WERI-Rb-1 (cell line): ENCODE results near the gene WDR93.
A peak's percentile ranks its signal among the peaks of the same experiment; 100 is the strongest.

Experiments used
- DNase-seq: peaks from one replicate; pipeline ENCODE4 v3.0.0-alpha.2; 2020
- H3K27ac ChIP-seq: fragments of 250-450 bp; sonication (Bioruptor Pico); 2 replicates; pipeline ENCODE4 v1.5.1; 2020; ENCODE audit warnings: mild to moderate bottlenecking, moderate library complexity
- H3K27me3 ChIP-seq: fragments of 250-450 bp; sonication (Bioruptor Pico); 2 replicates; pipeline ENCODE4 v1.5.1; 2021; ENCODE audit warnings: mild to moderate bottlenecking, low read depth, moderate library complexity; ENCODE audit not compliant: insufficient read depth, severe bottlenecking
- H3K36me3 ChIP-seq: fragments of 250-450 bp; sonication (Bioruptor Pico); 2 replicates; pipeline ENCODE4 v1.5.1; 2020; ENCODE audit warnings: mild to moderate bottlenecking, moderate library complexity
- H3K4me3 ChIP-seq: 2 replicates; pipeline ENCODE4 v1.5.1; 2011; ENCODE audit warnings: low read depth, mild to moderate bottlenecking, control low read depth, low read length
- H3K9me3 ChIP-seq: fragments of 250-450 bp; sonication (Bioruptor Pico); 2 replicates; pipeline ENCODE4 v1.5.1; 2021; ENCODE audit warnings: mild to moderate bottlenecking, moderate library complexity; ENCODE audit not compliant: severe bottlenecking
- TF ChIP-seq, protein P1 (sequence below): IDR thresholded peaks from 2 replicates; pipeline ENCODE4 v1.5.1; 2011; ENCODE audit warnings: low read depth, mild to moderate bottlenecking, control low read depth, inconsistent platforms, low read length

The WDR93 gene

DNA sequence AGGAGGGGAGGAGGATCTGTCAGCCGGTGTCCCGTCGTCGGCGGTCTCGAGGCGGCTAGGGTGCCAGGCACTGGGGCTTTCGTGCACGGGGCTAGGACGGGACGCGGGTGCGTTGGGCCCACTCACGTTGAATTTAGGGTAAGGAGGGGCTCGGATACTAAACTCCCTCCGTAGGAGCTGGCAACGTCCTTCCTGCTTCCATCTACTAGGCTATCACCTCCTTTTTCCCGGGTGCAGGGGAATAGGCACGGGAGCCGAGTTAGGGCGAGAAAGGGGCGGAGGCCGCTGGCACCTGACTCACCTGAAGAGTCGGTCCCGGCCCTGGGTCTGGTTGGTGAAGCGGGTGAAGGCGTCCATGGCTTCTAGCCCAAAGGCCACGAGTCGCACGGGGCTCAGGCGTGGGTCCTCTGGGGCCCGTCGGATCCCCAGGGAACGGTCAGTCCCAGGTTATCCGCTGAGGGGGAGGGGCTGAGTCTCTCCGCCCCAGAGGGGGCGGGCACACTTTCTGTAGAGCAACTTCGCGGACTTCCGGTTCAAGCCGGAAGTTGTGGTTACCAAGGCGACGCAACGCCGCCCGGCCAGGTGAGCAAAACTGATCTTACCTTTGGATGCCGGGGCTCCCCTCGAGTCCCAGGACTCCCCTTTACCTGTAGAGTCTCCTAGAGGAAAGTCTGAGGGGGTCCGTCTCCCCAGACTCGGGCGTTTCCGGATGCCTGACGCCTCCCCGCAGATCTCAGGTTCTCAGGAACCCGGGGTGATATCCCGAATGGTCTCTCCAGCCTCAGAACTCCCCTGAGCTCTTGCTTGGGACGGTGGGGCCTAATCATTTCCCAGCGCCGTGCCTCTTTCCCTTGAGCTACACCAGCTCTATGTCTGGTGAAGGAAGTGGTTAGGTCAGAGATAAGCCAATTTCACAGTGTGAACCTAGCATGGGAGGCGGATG lies at the start of gene WDR93, which contains the start of gene PEX11A:
TSS of gene WDR93 (plus strand) at position 536 of the 943 bp plus-strand sequence. CDS start 10,936 bp downstream, outside the sequence.
TSS of gene PEX11A (minus strand) at position 479 of the 943 bp plus-strand sequence. CDS start at position 357, 122 bp downstream.
- Histone ChIP-seq H3K27me3 (no peaks in the 10 kb centered on the region), H3K9me3 (no peaks in the 10 kb centered on the region), H3K4me3 (peak within 1 kb of the TSS; percentile 99), H3K36me3 (peaks cover 4% of the 10 kb centered on the region), H3K27ac (peak within 1 kb of the TSS; percentile 45)
- TF ChIP-seq, protein P1, sequence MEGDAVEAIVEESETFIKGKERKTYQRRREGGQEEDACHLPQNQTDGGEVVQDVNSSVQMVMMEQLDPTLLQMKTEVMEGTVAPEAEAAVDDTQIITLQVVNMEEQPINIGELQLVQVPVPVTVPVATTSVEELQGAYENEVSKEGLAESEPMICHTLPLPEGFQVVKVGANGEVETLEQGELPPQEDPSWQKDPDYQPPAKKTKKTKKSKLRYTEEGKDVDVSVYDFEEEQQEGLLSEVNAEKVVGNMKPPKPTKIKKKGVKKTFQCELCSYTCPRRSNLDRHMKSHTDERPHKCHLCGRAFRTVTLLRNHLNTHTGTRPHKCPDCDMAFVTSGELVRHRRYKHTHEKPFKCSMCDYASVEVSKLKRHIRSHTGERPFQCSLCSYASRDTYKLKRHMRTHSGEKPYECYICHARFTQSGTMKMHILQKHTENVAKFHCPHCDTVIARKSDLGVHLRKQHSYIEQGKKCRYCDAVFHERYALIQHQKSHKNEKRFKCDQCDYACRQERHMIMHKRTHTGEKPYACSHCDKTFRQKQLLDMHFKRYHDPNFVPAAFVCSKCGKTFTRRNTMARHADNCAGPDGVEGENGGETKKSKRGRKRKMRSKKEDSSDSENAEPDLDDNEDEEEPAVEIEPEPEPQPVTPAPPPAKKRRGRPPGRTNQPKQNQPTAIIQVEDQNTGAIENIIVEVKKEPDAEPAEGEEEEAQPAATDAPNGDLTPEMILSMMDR = no peak
- peak; percentile 89 for DNase-seq

DNA sequence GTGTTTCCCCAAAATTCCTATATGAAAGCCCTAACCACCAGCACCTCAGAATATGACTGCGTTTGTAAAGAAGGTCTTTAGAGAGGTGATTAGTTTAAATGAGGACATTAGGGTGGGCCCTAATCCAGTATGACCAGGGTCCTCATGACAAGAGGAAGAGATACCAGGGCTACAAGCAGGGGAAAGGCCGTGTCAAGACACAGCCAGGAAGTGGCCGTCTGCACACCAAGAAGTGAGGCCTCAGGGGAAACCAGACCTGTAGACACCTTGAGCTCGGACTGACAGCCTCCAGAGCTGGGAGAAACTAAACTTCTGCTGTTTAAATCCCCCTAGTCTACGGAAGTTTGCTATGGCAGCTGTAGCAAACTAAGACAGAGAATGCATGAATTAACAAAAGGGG lies 49.6 kb upstream of the WDR93 start:
- peaks cover 32% of the 10 kb centered on the region for H3K36me3 ChIP-seq
- TF ChIP-seq, protein P1 = no peak
- no peak overlapping the region for H3K27ac ChIP-seq
- DNase-seq = no peak
- H3K9me3 ChIP-seq = no peaks in the 10 kb centered on the region
- no peak overlapping the region for H3K4me3 ChIP-seq
- H3K27me3 ChIP-seq = no peaks in the 10 kb centered on the region

DNA sequence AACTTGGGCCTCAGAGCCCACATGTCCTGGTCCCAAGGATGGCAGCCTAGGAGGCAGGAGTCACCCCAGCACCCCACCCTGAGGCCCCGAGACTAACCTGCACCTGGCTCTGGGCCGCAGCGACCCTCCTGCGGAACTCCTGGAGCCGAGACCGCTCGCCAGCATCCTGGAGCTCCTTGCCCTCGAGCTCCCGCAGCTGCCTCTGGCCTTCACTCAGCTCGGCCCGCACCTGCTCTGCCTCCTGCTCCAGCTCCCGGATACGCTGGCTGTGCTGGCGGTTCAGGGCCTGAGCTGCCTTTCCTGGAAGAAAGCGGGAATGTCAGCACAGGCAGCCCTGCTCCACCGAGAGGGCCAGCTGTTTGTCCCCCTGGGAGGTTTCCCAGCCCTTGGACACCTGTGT lies 48.5 kb upstream of the WDR93 start:
- DNase-seq = no peak
- H3K4me3 ChIP-seq = no peak overlapping the region
- TF ChIP-seq, protein P1 = no peak
- H3K36me3 ChIP-seq = peaks cover 39% of the 10 kb centered on the region
- H3K27me3 ChIP-seq = no peaks in the 10 kb centered on the region
- no peak overlapping the region for H3K27ac ChIP-seq
- H3K9me3 ChIP-seq = no peaks in the 10 kb centered on the region

DNA sequence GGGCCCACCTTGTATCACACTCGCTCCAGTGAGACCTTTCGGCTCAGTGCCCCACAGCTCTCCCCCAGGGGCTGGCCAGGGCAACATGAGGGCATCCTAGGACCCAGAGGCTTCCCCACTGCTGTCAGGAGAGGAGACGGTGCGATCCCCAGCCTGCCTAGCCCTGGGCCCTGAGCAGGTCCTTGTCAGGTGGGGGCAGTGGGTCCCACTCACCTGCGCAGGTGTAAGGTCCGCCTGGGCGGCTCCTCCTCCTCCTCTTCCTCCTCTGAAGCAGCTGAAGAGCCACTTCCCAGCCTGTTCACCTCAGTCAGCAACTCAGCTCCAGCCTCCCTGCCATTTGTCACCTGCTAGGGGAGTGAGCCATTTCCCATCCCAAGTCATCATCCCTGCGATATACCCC lies 44.9 kb upstream of the WDR93 start:
- DNase-seq = no peak
- no peaks in the 10 kb centered on the region for H3K27me3 ChIP-seq
- no peaks in the 10 kb centered on the region for H3K9me3 ChIP-seq
- no peak overlapping the region for H3K4me3 ChIP-seq
- no peak overlapping the region for H3K27ac ChIP-seq
- TF ChIP-seq, protein P1 = no peak
- peaks cover 35% of the 10 kb centered on the region for H3K36me3 ChIP-seq

DNA sequence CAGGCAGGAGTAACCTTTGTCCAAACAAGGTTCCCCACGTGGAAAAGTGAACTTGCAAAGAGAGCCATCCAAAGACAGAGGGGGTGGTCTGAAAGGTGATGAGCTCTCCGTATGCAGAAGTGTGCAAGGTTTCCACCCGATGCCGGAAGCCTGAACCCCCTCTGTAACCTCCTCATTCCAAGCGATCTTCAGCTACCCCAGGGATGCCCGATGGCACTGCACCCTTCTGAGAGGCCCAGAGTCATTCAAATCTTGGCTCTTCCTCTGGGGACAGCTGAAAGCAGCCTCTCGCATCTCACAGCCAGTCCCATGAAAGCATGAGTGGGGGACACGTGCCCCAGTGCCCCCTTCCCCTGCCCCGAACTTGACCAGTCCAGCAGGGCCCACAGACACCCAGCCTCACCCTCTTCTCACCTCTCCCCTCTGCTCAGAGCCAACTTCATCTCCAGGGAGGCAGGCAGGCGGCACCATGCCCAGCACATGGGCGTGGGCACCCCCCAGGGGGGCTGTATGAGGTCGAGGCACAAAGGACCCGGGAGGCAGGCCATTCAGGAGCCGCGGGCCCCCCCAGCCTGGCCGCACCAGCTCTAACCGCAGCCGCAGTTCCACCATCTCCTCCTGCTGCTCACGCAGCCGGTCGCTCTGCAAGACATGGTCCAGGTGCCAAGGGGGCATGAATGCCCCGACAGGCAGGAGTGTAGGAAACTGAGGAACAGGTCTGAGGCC lies 44.0 kb upstream of the WDR93 start:
- no peaks in the 10 kb centered on the region for H3K27me3 ChIP-seq
- no peak for DNase-seq
- peaks cover 34% of the 10 kb centered on the region for H3K36me3 ChIP-seq
- TF ChIP-seq, protein P1 = no peak
- H3K9me3 ChIP-seq = no peaks in the 10 kb centered on the region
- H3K4me3 ChIP-seq = no peak overlapping the region
- no peak overlapping the region for H3K27ac ChIP-seq
